Measurements from ENCODE around the gene CIAO2A.

DNA sequence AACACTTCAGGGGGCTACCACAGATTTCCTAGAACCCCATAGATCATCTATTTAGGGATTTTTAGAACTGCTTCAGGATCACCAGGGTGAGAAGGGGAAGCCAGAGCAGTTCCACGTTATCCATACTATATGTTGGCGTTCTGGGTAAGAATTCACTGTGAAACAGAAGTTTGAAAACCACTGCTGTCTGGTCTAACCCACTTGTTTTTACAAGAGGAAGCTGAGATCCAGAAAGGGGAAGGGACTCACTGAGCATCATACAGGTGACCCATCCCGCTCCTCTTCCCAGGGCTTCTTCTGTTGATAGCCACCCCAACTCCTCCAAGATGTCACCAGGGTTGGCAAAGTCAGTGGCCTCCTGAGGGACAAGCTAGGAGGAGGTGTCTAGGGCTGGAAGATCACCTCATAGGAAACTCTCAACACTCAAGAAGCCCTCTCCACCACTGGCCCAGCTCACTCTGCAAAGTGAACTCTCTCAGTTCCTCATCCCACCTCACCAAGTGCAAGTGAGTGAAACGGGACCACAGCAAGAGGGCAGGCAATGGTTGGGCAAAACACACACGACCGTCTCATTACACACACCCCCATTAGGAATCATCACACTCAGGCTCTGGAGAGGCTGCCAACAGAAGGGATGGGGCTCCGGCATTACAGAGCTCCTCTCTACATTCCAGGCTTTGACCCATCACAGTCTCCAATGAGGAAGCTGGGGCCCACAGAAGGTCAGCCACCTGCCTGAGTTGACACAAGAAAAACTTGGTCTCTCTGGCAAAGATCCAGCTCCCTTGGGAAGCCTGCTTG lies 49.1 kb downstream of the CIAO2A start:
- TF ChIP-seq, protein P1, sequence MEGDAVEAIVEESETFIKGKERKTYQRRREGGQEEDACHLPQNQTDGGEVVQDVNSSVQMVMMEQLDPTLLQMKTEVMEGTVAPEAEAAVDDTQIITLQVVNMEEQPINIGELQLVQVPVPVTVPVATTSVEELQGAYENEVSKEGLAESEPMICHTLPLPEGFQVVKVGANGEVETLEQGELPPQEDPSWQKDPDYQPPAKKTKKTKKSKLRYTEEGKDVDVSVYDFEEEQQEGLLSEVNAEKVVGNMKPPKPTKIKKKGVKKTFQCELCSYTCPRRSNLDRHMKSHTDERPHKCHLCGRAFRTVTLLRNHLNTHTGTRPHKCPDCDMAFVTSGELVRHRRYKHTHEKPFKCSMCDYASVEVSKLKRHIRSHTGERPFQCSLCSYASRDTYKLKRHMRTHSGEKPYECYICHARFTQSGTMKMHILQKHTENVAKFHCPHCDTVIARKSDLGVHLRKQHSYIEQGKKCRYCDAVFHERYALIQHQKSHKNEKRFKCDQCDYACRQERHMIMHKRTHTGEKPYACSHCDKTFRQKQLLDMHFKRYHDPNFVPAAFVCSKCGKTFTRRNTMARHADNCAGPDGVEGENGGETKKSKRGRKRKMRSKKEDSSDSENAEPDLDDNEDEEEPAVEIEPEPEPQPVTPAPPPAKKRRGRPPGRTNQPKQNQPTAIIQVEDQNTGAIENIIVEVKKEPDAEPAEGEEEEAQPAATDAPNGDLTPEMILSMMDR (IDR thresholded peaks at IDR 0.05; ENCODE audit: low read depth, low read length, missing input control) = no peak
- TF ChIP-seq, protein P2, sequence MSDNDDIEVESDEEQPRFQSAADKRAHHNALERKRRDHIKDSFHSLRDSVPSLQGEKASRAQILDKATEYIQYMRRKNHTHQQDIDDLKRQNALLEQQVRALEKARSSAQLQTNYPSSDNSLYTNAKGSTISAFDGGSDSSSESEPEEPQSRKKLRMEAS (IDR thresholded peaks at IDR 0.05) = no peak
- TF ChIP-seq, protein P3, sequence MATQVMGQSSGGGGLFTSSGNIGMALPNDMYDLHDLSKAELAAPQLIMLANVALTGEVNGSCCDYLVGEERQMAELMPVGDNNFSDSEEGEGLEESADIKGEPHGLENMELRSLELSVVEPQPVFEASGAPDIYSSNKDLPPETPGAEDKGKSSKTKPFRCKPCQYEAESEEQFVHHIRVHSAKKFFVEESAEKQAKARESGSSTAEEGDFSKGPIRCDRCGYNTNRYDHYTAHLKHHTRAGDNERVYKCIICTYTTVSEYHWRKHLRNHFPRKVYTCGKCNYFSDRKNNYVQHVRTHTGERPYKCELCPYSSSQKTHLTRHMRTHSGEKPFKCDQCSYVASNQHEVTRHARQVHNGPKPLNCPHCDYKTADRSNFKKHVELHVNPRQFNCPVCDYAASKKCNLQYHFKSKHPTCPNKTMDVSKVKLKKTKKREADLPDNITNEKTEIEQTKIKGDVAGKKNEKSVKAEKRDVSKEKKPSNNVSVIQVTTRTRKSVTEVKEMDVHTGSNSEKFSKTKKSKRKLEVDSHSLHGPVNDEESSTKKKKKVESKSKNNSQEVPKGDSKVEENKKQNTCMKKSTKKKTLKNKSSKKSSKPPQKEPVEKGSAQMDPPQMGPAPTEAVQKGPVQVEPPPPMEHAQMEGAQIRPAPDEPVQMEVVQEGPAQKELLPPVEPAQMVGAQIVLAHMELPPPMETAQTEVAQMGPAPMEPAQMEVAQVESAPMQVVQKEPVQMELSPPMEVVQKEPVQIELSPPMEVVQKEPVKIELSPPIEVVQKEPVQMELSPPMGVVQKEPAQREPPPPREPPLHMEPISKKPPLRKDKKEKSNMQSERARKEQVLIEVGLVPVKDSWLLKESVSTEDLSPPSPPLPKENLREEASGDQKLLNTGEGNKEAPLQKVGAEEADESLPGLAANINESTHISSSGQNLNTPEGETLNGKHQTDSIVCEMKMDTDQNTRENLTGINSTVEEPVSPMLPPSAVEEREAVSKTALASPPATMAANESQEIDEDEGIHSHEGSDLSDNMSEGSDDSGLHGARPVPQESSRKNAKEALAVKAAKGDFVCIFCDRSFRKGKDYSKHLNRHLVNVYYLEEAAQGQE (IDR thresholded peaks at IDR 0.05) = no peak
- TF ChIP-seq JUND (IDR thresholded peaks at IDR 0.05) (no peak), TAF1 (conservative IDR thresholded peaks at IDR 0.05) (no peak), SP1 (IDR thresholded peaks at IDR 0.05) (no peak), YY1 (IDR thresholded peaks at IDR 0.05) (no peak), GABPA (IDR thresholded peaks at IDR 0.05 in 1 of 2, conservative IDR thresholded peaks at IDR 0.05 in 1 of 2) (no peak), FOXA1 (IDR thresholded peaks at IDR 0.05) (no peak)

Data from liver (tissue), 3 donors.